Endothelial cell of hepatic sinusoid (primary cell): Measurements from ENCODE around the gene ALDH3B1.

Experiments used
- in situ Hi-C: cut with HindIII; loops from 2 replicates; pipeline ENCODE4 v1.10.0; 2017; ENCODE audit warnings: low sequenced_read_pairs

The ALDH3B1 gene

GRCh38 chr11:68061508-68061907 lies 51.4 kb downstream of the ALDH3B1 start:
- in situ Hi-C loops, result no loop called here

- in situ Hi-C loops, result no loop called here
Observed at GRCh38 chr11:68064926-68065325, 54.8 kb downstream of the ALDH3B1 start.

GRCh38 chr11:68065841-68066240 lies 55.7 kb downstream of the ALDH3B1 start:
- in situ Hi-C loops, result no loop called here

- in situ Hi-C loops, result no loop called here
Observed at GRCh38 chr11:68066742-68067141, 56.6 kb downstream of the ALDH3B1 start.

- in situ Hi-C loops, result no loop called here
Observed at GRCh38 chr11:68067991-68068390, 57.9 kb downstream of the ALDH3B1 start.

- in situ Hi-C loops, result no loop called here
Observed at GRCh38 chr11:68071281-68072048, 61.3 kb downstream of the ALDH3B1 start.

GRCh38 chr11:68074584-68075352 lies 64.6 kb downstream of the ALDH3B1 start:
- in situ Hi-C loops, result no loop called here

- in situ Hi-C loops, result no loop called here
Observed at GRCh38 chr11:68076371-68077042, 66.4 kb downstream of the ALDH3B1 start.

- in situ Hi-C loops, result no loop called here
Observed at GRCh38 chr11:68077617-68078582, 67.8 kb downstream of the ALDH3B1 start.
